K562 (cell line): Measurements from ENCODE around the gene CZIB. TPM values are rescaled to one million over a fixed set of nuclear protein-coding genes. Genes with fewer than 3 reads are reported as not detected.
A peak's percentile ranks its signal among the peaks of the same experiment; 100 is the strongest.

Experiments used
- ATAC-seq: fragments of 200-7000 bp; cut with Tn5 transposase; 3 replicates; pipeline ENCODE4 v1.9.1; 2020; ENCODE audit warnings: moderate library complexity
- BruUV-seq: library from RNA; stranded (reverse); fragments of 400-500 nt; replicated peaks from 2 replicates; lab custom pipeline; 2021; lab: Mats Ljungman, UMichigan
- CTCF ChIA-PET: fragments of 300-600 bp; formaldehyde crosslinking; extraction: SDS; loops from one replicate; lab custom pipeline; 2021; ENCODE audit warnings: low intra/inter-chr PET ratio; lab: Yijun Ruan, JAX
- POLR2A ChIA-PET: fragments of 300-600, 350-650 bp; sonication (Branson Sonifier 250); formaldehyde crosslinking; extraction: SDS; loops from one replicate; lab custom pipeline; 2021; ENCODE audit warnings: antibody characterized with exemption, inconsistent platforms; lab: Yijun Ruan, JAX
- DNase-seq, 4 experiments: peaks; one replicate each; pipeline versions ENCODE4 v3.0.0 to v3.0.0-alpha.2; 2011 to 2018; ENCODE audit warnings: low spot score in 3 of 4, mixed read lengths in 3 of 4; ENCODE audit errors: extremely low read depth in 1 of 4
- FAIRE-seq: peaks from 2 replicates; lab custom pipeline; 2011; peaks lifted over from hg19 to GRCh38; lab: Jason Lieb, UNC
- H2AFZ ChIP-seq: 2 replicates; pipeline ENCODE4 v1.6.0; 2011; ENCODE audit warnings: low read depth, low read length, control low read depth, inconsistent platforms
- H3K27ac ChIP-seq: fragments of 200-600 bp; 3 replicates; pipeline ENCODE4 v1.8.0; 2011; ENCODE audit warnings: low read depth, mild to moderate bottlenecking, control low read depth, inconsistent platforms, low read length, moderate library complexity, mixed read lengths; ENCODE audit errors: extremely low read depth
- H3K27me3 ChIP-seq, 2 experiments: fragments of 300-600 bp in 1 of 2; 2 replicates in 1 of 2; 3 replicates in 1 of 2; pipeline versions ENCODE4 v1.6.0 to v1.8.0; 2011; ENCODE audit warnings: inconsistent platforms in 2 of 2, low read length in 2 of 2, mild to moderate bottlenecking in 1 of 2, mixed read lengths in 1 of 2, moderate library complexity in 1 of 2; ENCODE audit not compliant: control insufficient read depth in 2 of 2, insufficient read depth in 2 of 2
- H3K36me3 ChIP-seq: fragments of 300-600 bp; 3 replicates; pipeline ENCODE4 v1.8.0; 2011; ENCODE audit warnings: mild to moderate bottlenecking, low read length, inconsistent platforms; ENCODE audit not compliant: control insufficient read depth, insufficient read depth
- H3K4me1 ChIP-seq, 2 experiments: fragments of 200-600 bp in 1 of 2; replicated peaks in 1 of 2; 2 replicates in 1 of 2; 3 replicates in 1 of 2; pipeline versions ENCODE4 v1.5.1 to v1.8.0; 2011; ENCODE audit warnings: inconsistent platforms in 2 of 2, low read length in 2 of 2, mild to moderate bottlenecking in 1 of 2, mixed read lengths in 1 of 2, moderate library complexity in 1 of 2; ENCODE audit not compliant: control insufficient read depth in 2 of 2, insufficient read depth in 2 of 2
- H3K4me2 ChIP-seq: 2 replicates; pipeline ENCODE4 v1.6.1; 2011; ENCODE audit warnings: low read length, control low read depth, inconsistent platforms, mixed read lengths; ENCODE audit not compliant: insufficient read depth
- H3K4me3 ChIP-seq: fragments of 200-600 bp; sonication (generic), shearing (Covaris generic); 2 replicates; pipeline ENCODE4 v1.5.1; 2016; ENCODE audit warnings: control low read depth, inconsistent platforms
- H3K79me2 ChIP-seq: fragments of 200-600 bp; 3 replicates; pipeline ENCODE4 v1.8.0; 2011; ENCODE audit warnings: low read length, inconsistent platforms; ENCODE audit not compliant: control insufficient read depth, insufficient read depth
- H3K9ac ChIP-seq, 2 experiments: 2 replicates each; pipeline versions ENCODE4 v1.6.0 to v1.6.1; 2011; ENCODE audit warnings: low read depth in 2 of 2, low read length in 2 of 2, control low read depth in 1 of 2, inconsistent platforms in 1 of 2, mild to moderate bottlenecking in 1 of 2, mixed read lengths in 1 of 2; ENCODE audit not compliant: insufficient read depth in 1 of 2
- H3K9me1 ChIP-seq: one replicate; pipeline ENCODE4 v1.6.0; 2011; ENCODE audit warnings: inconsistent platforms, mild to moderate bottlenecking, low read length, moderate library complexity; ENCODE audit not compliant: control insufficient read depth, insufficient read depth
- H3K9me3 ChIP-seq: replicated peaks from 2 replicates; pipeline ENCODE4 v1.5.1; 2011; ENCODE audit warnings: low read depth, low read length, inconsistent platforms; ENCODE audit not compliant: control insufficient read depth, insufficient read depth
- H4K20me1 ChIP-seq: replicated peaks from 2 replicates; pipeline ENCODE4 v1.6.1; 2011; ENCODE audit warnings: low read length, inconsistent platforms, mixed read lengths; ENCODE audit not compliant: control insufficient read depth, insufficient read depth
- ADNP ChIP-seq: fragments of 200-800 bp; sonication (Bioruptor generic); IDR thresholded peaks from 2 replicates; pipeline ENCODE4 v1.6.1; 2016; ENCODE audit warnings: missing genetic modification characterization, missing compliant biosample characterization
- ATF3 ChIP-seq, 2 experiments: fragments of 450-650 bp in 1 of 2; sonication (generic) in 1 of 2; formaldehyde crosslinking in 1 of 2; IDR thresholded peaks in 1 of 2; conservative IDR thresholded peaks in 1 of 2; 2 replicates each; pipeline versions ENCODE4 v1.6.1 to v1.8.1; 2016 to 2023; ENCODE audit warnings: mild to moderate bottlenecking in 2 of 2, moderate library complexity in 2 of 2, inconsistent platforms in 1 of 2, missing genetic modification reagents in 1 of 2
- CEBPG ChIP-seq, 3 experiments: fragments of 200-800 bp in 1 of 3; sonication (Bioruptor generic) in 1 of 3; sonication (generic) in 1 of 3; formaldehyde crosslinking in 1 of 3; IDR thresholded peaks in 2 of 3; conservative IDR thresholded peaks in 1 of 3; 2 replicates each; pipeline versions ENCODE4 v1.6.1 to v1.8.0; 2016 to 2022; ENCODE audit warnings: missing compliant biosample characterization in 2 of 3, missing genetic modification characterization in 2 of 3, mild to moderate bottlenecking in 1 of 3, missing genetic modification reagents in 1 of 3
- CHD4 ChIP-seq: fragments of 200-600 bp; sonication (generic); IDR thresholded peaks from 3 replicates; pipeline ENCODE4 v1.6.1; 2012; ENCODE audit warnings: low read depth, mild to moderate bottlenecking, mixed read lengths, low read length, inconsistent platforms; ENCODE audit not compliant: insufficient read depth, insufficient replicate concordance, poor library complexity, severe bottlenecking
- ELK3 ChIP-seq: fragments of 450-650 bp; formaldehyde crosslinking; IDR thresholded peaks from 2 replicates; pipeline ENCODE4 v1.4.0; 2020; ENCODE audit warnings: mild to moderate bottlenecking
- KDM1A ChIP-seq, 2 experiments: fragments of 450-650 bp; IDR thresholded peaks; 2 replicates each; pipeline ENCODE4 v1.6.1; 2016; ENCODE audit warnings: mild to moderate bottlenecking in 2 of 2
- MAFG ChIP-seq: fragments of 450-650 bp; conservative IDR thresholded peaks from 2 replicates; pipeline ENCODE4 v1.6.1; 2016; ENCODE audit warnings: missing genetic modification characterization, missing compliant biosample characterization
- RCOR1 ChIP-seq, 2 experiments: IDR thresholded peaks; 2 replicates each; pipeline ENCODE4 v1.6.1; 2012; ENCODE audit warnings: low read depth in 2 of 2, low read length in 2 of 2, borderline replicate concordance in 1 of 2, improper control_type of control experiment in 1 of 2
- SMAD2 ChIP-seq: fragments of 150-350 bp; IDR thresholded peaks from 2 replicates; pipeline ENCODE4 v1.6.1; 2014; ENCODE audit warnings: low read depth, mild to moderate bottlenecking, low read length
- TAF9B ChIP-seq: fragments of 450-650 bp; IDR thresholded peaks from 2 replicates; pipeline ENCODE4 v1.6.1; 2018; ENCODE audit warnings: mild to moderate bottlenecking; ENCODE audit not compliant: partially characterized antibody
- TGIF2 ChIP-seq: sonication (generic); formaldehyde crosslinking; IDR thresholded peaks from 2 replicates; pipeline ENCODE4 v1.8.1; 2022; ENCODE audit warnings: mild to moderate bottlenecking, missing genetic modification reagents, moderate library complexity
- ZNF224 ChIP-seq: sonication (generic); formaldehyde crosslinking; IDR thresholded peaks from 2 replicates; pipeline ENCODE4 v1.8.0; 2022; ENCODE audit warnings: mild to moderate bottlenecking, missing genetic modification reagents
- ZNF507 ChIP-seq: conservative IDR thresholded peaks from 2 replicates; pipeline ENCODE4 v1.6.1; 2017; ENCODE audit warnings: missing genetic modification characterization, missing compliant biosample characterization
- ZNF583 ChIP-seq: fragments of 250-450 bp; sonication (Bioruptor Pico); IDR thresholded peaks from 2 replicates; pipeline ENCODE4 v1.4.0; 2020
- WGBS: fragments of 100-300 bp; shearing (Covaris generic); methylation state at CpG from one replicate; pipeline ENCODE4 v1.1.6; 2016; ENCODE audit warnings: low coverage, mixed read lengths; ENCODE audit not compliant: insufficient coverage; ENCODE audit errors: missing lambda C conversion rate; 5-methylcytosine and 5-hydroxymethylcytosine counted together
- in situ Hi-C: fragments of 300-500 bp; cut with MboI; formaldehyde crosslinking; loops from 4 replicates; pipeline ENCODE4 v1.15.0; 2018; ENCODE audit warnings: inconsistent platforms, mixed read lengths
- intact Hi-C: fragments of 100-400 bp; cut with micrococcal nuclease; formaldehyde crosslinking; loops from 2 replicates; pipeline ENCODE4 v1.14.2; 2022
- polyA plus RNA-seq, 8 experiments: library from polyadenylated mRNA; depleted of rRNA in 4 of 8; stranded (reverse) in 5 of 8; unstranded in 3 of 8; fragments of >200 nt; fragmentation: Nextera tagmentation in 2 of 8; fragmentation: Illumina TruSeq in 1 of 8; extraction: Ambion mirVana in 2 of 8; extraction: Trizol in 1 of 8; gene quantifications; 2 replicates each; pipeline versions ENCODE4 v1.2.1 to v1.2.3, GENCODE V29; 2011 to 2014; ENCODE audit warnings: inconsistent platforms in 1 of 8, missing spikeins in 1 of 8
- total RNA-seq, 7 experiments: library from RNA; depleted of rRNA in 6 of 7; stranded (reverse); fragments of >200 nt in 6 of 7; fragmentation: Illumina TruSeq in 2 of 7; extraction: Trizol in 2 of 7; gene quantifications; 2 replicates each; pipeline versions ENCODE4 v1.2.1 to v1.2.3, GENCODE V29; 2011 to 2021; ENCODE audit warnings: low replicate concordance in 1 of 7
- TF ChIP-seq, protein P1 (sequence below): sonication (generic); formaldehyde crosslinking; IDR thresholded peaks from 2 replicates; pipeline ENCODE4 v1.8.0; 2022; ENCODE audit warnings: mild to moderate bottlenecking, missing genetic modification reagents

The CZIB gene
- total and polyA plus RNA-seq, 9 of the 15 experiments (the other 6 are each of a cell fraction or from before 2014, with no cell fraction given), result 52.6 to 111 (median 80.0) TPM

DNA sequence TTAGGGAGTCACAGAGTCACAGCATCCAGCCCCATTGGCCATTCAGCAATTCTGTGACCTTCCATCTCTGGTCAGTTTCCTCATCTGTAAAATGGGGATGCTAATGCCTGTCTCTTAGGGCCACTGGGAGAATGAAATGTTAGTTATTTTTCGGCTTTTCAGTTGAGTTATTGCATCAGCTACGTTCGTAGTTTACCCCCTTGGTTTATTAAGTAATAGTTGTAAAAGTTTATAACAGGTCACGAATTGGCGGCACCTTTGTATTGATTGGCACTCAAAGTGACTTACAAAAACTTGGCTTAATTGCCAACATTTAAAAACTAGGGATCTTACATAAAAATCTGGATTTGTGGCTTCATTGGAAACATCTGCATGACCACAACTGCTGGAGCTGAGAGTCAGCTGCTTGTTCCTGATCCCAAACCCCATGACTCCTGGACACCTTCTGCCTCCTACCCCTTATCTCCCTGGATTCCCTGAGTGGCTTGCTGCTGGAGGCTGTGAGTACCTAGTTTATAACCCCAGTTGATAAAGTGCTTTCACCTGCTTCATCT, 54.9 kb downstream of the CZIB start:
- Histone ChIP-seq H2AFZ (no peak overlapping the region), H3K4me2 (no peak overlapping the region), H3K4me3 (no peak overlapping the region), H3K27me3 (peaks cover 14 to 18% of the 10 kb centered on the region in 2 experiments; a peak in 4 of 5 replicates), H3K79me2 (no peaks in the 10 kb centered on the region), H3K9ac (no peak overlapping the region), H3K36me3 (no peaks in the 10 kb centered on the region), H3K27ac (no peak overlapping the region), H4K20me1 (no peaks in the 10 kb centered on the region), H3K4me1 (peaks cover 6 to 9% of the 10 kb centered on the region in 2 experiments; a peak in 4 of 5 replicates), H3K9me1 (no peaks in the 10 kb centered on the region), H3K9me3 (no peaks in the 10 kb centered on the region)
- DNase-seq (no peak), FAIRE-seq (no peak), ATAC-seq (no peak)
- intact Hi-C loops, result no loop called here
- 25% methylated on average over 5 of the region's 5 CpGs for WGBS
- BruUV-seq, result no TSS peak
- in situ Hi-C loops, result no loop called here
- POLR2A ChIA-PET, result interaction anchor here (0.8 to 5.3 kb wide), 4 partner anchors 8 to 800 kb away, joined by 3 to 19 read pairs (median 4); no protein-coding TSS in a partner anchor
- CTCF ChIA-PET, result no interaction called here
- peak; percentile 23; the same call in 1 of the 2 replicates for TF ChIP-seq CEBPG (CRISPR knock-in tag; IDR thresholded peaks at IDR 0.05)
- peak; percentile 60 to 69; a peak in 3 of 4 replicates for TF ChIP-seq CEBPG (tag; conservative IDR thresholded peaks at IDR 0.05 in 1 of 2, IDR thresholded peaks at IDR 0.05 in 1 of 2)
- TF ChIP-seq TGIF2, result no peak
- no peak for TF ChIP-seq ELK3 (CRISPR knock-in tag)
- TF ChIP-seq KDM1A (IDR thresholded peaks at IDR 0.05), result peak; percentile 23 to 47; a peak in 1 of 4 replicates
- TF ChIP-seq MAFG (tag), result no peak
- TF ChIP-seq ADNP (tag), result peak; percentile 72; the same call in 1 of the 2 replicates
- no peak for TF ChIP-seq TAF9B
- TF ChIP-seq RCOR1 (IDR thresholded peaks at IDR 0.05; ENCODE audit: borderline replicate concordance in 1 of 2, low read depth in 2 of 2, low read length in 2 of 2), result peak in 1 of 2 experiments; percentile 32; a peak in 1 of 4 replicates
- TF ChIP-seq, protein P1, sequence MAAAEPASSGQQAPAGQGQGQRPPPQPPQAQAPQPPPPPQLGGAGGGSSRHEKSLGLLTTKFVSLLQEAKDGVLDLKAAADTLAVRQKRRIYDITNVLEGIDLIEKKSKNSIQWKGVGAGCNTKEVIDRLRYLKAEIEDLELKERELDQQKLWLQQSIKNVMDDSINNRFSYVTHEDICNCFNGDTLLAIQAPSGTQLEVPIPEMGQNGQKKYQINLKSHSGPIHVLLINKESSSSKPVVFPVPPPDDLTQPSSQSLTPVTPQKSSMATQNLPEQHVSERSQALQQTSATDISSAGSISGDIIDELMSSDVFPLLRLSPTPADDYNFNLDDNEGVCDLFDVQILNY, result no peak
- TF ChIP-seq ZNF583, result no peak
- no peak for TF ChIP-seq SMAD2
- no peak for TF ChIP-seq ZNF507
- TF ChIP-seq ATF3 (IDR thresholded peaks at IDR 0.05), result peak; percentile 42; the same call in 1 of the 2 replicates
- TF ChIP-seq ATF3 (CRISPR knock-in tag; conservative IDR thresholded peaks at IDR 0.05), result no peak
- no peak for TF ChIP-seq ZNF224 (CRISPR knock-in tag)
- peak; percentile 53 for TF ChIP-seq CHD4
